NCI-H146 treated with DMSO at 0.1 percent for 48 hours (cell line): Measurements from ENCODE around the gene TAF3.

Experiments
- DNase-seq: peaks from one replicate; lab custom pipeline; 2025; ENCODE audit not compliant: unreplicated experiment; lab: John Stamatoyannopoulos, UW

TAF3 gene

GRCh38 chr10:7932301-7933036 is 114.2 kb downstream of the TAF3 start:
- no peak for DNase-seq

DNA sequence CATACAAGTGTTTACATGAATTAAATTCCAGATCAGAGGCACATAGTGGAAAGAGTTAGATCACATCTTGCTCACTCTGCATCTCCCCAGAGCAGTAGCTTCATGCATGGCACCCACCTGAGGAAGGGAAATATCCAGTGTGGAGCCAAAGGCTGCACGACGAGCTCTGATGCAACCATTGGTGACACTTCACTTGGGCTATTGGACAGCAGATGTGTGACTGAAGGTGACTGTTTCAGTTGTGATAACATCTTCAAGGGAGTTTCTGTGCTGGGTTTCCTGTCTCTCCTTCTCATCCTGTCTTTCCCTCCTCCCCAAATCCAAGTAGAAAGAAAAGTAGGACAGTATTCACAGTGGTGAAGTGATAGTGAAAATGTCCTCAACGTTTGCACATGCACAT is 115.0 kb downstream of the TAF3 start:
- no peak for DNase-seq

DNA sequence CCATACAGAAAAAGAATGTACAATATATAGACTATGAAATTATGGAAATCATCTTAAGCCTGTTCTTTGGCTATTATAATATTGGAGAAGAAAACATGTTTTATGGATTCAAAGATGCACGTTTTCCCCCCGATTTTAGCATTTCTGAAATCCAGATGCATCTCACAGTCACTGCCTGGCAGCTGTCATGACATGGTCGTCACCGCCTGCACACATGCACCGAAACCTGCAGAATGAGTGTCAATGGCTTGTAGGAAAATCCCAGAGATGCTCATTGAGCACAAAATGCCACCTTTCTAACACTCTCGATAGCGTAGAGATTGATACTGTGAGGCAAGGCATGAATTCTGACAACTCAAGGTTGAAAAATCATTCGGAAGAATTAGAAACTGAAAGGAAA is 115.5 kb downstream of the TAF3 start:
- DNase-seq = no peak

DNA sequence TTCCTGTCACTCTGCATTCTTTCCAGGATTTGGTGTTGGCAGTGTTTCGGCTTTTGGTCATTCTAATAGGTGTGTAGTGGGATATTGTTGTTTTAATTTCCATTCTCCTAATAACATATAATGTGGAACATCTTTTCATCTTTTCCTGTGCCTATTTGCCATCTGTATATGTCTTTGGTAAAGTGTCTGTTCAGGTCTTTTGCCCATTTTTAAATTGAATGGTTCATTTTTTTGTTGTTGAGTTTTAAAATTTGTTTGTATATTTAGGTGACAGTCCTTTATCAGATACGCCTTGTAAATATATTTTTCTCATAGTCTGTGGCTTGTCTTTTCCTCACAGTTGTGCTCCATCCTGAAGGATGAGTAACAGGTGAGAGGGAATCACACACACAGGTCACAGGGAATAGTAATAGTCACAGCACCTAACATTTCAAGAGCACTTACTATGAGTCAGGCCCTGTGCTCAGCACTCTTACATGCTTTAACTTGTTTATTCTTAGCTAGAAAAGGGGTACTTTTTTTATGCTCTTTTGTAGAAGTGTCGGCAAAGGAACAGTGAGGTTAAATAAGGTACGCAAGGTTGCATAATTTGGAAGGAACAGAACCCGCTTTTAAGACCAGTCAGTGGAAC is 119.1 kb downstream of the TAF3 start:
- DNase-seq = no peak

GRCh38 chr10:7941576-7941975 is 123.3 kb downstream of the TAF3 start:
- DNase-seq = no peak

DNA sequence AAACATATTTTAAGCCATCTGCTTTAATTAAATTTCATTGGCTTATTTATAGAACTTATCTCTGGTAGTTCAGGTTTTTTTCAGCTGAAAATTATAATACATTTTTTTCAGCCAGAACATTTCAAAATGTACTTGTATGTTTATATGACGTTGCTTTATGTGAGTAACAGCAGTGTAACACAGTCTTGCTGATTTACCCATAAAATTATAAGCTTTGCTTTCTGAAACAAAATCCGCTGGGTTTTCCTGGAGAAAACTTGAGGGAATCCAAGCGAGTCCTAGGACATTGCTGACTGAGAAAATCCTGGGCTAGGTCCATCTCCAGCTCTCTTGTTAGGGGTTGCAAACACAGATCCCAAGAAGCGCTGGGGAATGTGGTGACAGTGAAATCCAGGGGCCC is 124.0 kb downstream of the TAF3 start:
- DNase-seq = no peak

DNA sequence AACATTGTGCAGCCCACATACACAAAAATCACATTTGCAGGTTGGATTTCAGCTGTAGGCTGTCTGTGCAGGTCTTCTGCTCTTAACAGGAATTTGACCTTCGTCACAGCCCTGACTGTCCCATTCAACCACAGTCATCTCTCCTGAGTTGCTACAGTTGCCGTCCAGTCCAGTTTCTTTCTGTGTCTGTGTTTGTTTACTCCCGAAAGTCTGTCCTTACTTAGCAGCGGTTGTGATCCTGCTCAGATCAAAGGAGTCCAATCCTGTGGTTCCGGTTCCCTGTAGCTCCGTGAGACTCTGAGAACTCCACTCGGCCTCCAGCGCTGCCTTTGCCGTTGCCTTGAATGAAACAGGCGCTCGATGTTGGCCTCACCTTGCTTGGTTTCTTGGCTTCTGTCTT is 124.6 kb downstream of the TAF3 start:
- no peak for DNase-seq

DNA sequence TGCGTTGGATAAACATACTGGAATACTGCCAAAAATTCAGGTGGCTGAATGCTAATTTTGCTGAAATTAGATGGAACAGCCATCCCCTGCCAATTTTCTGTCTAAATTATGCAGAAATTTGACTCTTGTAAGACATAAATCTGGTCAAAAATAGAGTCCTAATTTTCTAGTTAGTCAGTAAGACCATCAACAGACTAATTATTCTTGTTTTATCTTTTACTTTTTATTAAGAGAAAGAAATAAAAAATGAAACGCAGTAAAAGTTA is 125.8 kb downstream of the TAF3 start:
- DNase-seq = no peak

- no peak for DNase-seq
Measured at GRCh38 chr10:7944537-7944936, 126.2 kb downstream of the TAF3 start.

- DNase-seq = no peak
Measured at GRCh38 chr10:7945034-7945433, 126.7 kb downstream of the TAF3 start.

DNA sequence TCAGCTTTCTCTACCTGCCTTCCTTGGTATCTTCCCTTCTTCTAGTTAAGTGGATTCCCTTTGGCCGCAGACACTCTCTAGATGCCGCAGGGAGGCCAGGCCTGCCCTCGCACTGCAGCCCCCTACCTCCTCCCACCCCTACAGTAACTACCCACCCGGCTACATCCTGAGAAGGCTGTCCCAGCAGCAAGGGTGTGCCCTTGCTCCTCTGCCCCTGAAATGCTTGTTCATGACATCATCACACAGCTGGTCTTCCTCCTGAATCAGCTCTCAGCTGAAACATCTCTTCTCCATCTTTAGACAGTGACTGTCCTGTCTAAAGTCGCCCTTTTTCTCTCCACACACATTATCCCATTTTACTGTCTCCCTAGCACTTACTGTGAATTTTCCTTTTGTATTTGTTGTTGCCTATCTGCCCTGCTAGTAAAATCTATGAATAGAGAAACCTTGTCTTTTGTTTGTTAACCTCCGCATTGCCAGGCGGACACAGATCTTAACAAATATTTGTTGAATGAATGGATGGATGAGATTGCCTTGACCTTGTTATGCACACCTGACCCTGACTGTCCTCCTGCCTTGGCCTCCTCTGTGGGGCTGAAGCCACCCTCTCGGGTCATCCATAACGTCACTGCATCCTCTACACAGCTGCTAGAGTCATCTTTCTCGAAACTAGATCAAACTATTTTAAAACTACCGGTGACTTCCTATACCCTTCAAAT is 127.3 kb downstream of the TAF3 start:
- no peak for DNase-seq

DNA sequence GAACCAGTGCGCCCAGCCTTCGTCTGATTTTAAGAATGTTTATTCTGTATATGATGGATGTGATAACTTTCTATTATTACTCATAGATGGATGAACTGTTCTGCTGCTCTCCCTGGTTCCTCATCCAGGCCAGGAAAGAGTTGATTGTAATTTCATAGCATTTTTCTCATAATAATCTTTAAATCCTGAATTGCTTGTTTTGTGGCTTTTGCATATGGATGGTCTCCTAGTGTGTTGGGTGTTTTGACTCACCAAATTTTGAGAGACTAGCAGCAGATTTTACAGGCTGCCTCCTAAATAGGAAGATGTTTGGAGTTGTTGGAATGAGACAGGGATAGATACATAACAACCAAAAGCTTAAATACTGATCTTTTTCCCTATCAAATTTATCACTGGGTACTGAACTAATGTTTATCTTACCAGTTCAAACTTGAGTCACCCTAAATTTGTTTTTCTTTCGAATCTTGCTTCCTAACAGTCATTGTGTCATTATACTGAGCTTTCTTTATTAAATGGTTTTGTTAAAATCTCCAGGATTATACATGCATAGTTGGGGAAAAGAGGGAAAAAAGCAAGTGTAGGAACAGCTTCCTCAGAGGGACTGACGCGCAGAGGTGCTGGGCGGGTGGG is 130.2 kb downstream of the TAF3 start:
- DNase-seq = no peak

DNA sequence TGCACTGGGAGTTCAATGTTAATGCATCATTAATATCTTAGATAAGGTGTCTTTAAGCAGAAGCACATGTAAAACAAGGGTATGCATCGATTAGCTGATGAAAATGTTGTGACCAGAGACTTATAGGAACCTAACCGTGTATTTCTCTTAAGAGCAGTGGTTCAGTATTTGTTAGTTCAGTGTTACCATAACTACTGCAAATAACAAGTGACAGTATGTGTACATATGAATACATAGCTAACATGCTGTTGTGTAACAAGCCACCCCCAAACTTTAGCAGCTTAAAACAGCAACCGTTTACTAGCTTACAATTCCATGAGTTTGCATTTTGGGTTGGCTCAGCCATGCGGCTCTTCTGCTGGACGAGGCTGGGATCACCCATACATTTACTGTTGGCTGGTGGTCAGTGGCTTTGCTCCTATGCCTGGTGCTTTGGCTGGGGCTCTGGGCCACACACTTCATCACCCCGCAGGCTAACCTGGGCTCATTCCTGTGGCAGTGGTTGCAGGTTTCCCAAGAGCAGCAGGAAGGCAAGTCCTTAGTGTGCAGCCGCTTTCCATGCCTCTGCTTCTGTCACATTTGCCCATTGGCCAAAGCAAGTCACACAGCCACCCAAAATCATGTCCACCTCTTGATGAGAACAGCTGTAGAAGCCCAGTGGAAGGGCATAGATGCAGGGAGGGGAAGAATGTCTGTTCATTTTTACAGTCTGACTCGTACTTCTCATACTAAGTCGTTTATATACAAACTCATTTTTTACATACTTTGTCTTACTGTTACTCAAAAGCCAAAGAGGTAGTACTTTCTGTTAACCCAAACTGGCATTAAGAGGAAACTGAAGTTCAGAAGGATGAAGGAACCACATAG is 132.9 kb downstream of the TAF3 start:
- no peak for DNase-seq

- no peak for DNase-seq
Measured at GRCh38 chr10:7952266-7952665, 134.0 kb downstream of the TAF3 start.

DNA sequence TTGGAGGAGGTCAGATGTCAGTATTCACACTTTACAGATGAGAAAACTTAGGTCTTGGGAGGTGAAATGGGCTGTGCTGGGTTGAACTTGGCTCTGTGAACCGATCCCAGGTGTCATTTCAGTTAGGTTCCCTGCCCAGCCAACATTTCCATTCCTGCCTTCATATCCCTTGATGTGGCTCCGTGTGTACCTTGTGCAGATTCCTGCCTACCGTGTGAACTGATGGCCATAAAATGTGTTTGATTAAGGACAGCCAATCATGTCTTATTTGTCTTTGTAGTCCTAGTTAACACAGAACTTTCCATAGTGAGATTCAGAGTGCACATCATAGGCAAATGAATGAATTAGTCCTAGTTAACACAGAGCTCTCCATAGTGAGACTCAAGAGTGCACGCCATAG is 135.1 kb downstream of the TAF3 start:
- no peak for DNase-seq

DNA sequence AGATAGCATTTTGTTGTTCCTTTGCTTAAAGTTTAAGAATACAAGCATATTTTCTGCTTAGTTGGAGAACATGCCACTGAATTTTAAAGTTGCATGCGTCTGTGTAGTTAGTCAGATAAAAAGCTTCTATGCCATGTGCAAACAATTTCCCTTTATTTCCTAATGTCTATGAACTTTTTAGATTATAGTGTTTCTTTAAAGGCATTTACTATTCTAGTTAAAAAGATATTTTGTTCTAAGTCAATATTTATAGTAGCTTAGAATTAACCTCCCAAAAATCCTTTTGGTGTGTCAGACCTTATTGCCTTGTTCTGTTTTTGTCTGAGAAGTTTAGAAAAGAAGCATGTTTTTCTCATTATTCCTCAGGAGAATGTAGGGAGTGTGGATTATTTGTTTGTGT is 137.1 kb downstream of the TAF3 start:
- no peak for DNase-seq

- DNase-seq = no peak
Measured at GRCh38 chr10:7956508-7956907, 138.2 kb downstream of the TAF3 start.

DNA sequence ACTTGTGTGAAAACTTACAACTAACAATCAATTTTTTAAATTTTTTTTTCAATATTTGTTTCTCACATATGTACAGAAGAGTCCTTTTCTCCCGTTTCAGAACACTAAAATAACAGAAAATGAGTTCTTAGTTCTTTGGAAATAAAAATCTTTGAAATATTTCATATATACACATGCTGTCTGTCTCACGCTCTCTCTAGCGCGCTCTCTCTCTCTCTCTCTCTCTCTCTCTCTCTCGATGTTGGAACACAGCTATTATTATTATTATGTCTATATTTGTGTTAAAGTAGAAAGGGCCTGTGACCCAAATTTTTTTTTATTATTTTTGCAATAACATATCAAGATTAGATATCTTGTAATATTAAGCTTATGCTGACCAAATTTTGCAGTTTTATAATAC is 139.3 kb downstream of the TAF3 start:
- no peak for DNase-seq

- DNase-seq = no peak
Measured at GRCh38 chr10:7958442-7958841, 140.1 kb downstream of the TAF3 start.

- DNase-seq = no peak
Measured at GRCh38 chr10:7960108-7960507, 141.8 kb downstream of the TAF3 start.

GRCh38 chr10:7962592-7962991 is 144.3 kb downstream of the TAF3 start:
- no peak for DNase-seq
